SU-DHL-6 (cell line): Measurements from ENCODE around the gene OR10G6.

Source experiments
- H2AFZ ChIP-seq: fragments of 200-600 bp; sonication (generic); 2 replicates; pipeline ENCODE4 v1.6.1; 2014; ENCODE audit warnings: low read depth, mild to moderate bottlenecking, moderate library complexity, mixed read lengths, antibody characterized with exemption, low read length; ENCODE audit not compliant: severe bottlenecking
- H3F3A ChIP-seq: fragments of 200-600 bp; shearing (Covaris generic); 2 replicates; pipeline ENCODE4 v1.6.0; 2016; ENCODE audit warnings: antibody characterized with exemption, mild to moderate bottlenecking; ENCODE audit not compliant: insufficient read depth
- H3K27ac ChIP-seq: fragments of 200-600 bp; sonication (generic); 2 replicates; pipeline ENCODE4 v1.5.1; 2016; ENCODE audit warnings: low read depth, mild to moderate bottlenecking, low read length, moderate library complexity, mixed read lengths
- H3K27me3 ChIP-seq: fragments of 200-600 bp; sonication (generic), shearing (Covaris generic); 2 replicates; pipeline ENCODE4 v1.6.0; 2014; ENCODE audit warnings: mild to moderate bottlenecking, low read length
- H3K36me3 ChIP-seq: fragments of 200-600 bp; sonication (generic); 2 replicates; pipeline ENCODE4 v1.6.1; 2014; ENCODE audit warnings: mild to moderate bottlenecking, low read length, mixed read lengths
- H3K4me2 ChIP-seq: fragments of 300-600, 200-600 bp; shearing (Covaris generic), sonication (generic); 2 replicates; pipeline ENCODE4 v1.6.0; 2014; ENCODE audit warnings: low read length, low read depth, mild to moderate bottlenecking; ENCODE audit not compliant: poor library complexity, severe bottlenecking
- H3K4me3 ChIP-seq: fragments of 200-600 bp; sonication (generic); 2 replicates; pipeline ENCODE4 v1.5.1; 2014; ENCODE audit warnings: antibody characterized with exemption, low read length, mild to moderate bottlenecking, mixed read lengths; ENCODE audit not compliant: insufficient read depth, poor library complexity, severe bottlenecking
- H3K79me2 ChIP-seq: fragments of 200-600 bp; sonication (generic); 2 replicates; pipeline ENCODE4 v1.6.1; 2014; ENCODE audit warnings: mild to moderate bottlenecking, low read length, moderate library complexity; ENCODE audit not compliant: insufficient read depth
- H3K9ac ChIP-seq: fragments of 200-600 bp; sonication (generic); 2 replicates; pipeline ENCODE4 v1.7.0; 2014; ENCODE audit warnings: mild to moderate bottlenecking, low read length
- H3K9me2 ChIP-seq: fragments of 200-600 bp; sonication (generic); replicated peaks from 2 replicates; pipeline ENCODE4 v1.6.1; 2014; ENCODE audit warnings: low read length; ENCODE audit not compliant: insufficient read depth
- H3K9me3 ChIP-seq: fragments of 200-600 bp; sonication (generic); 2 replicates; pipeline ENCODE4 v1.6.1; 2014; ENCODE audit warnings: low read length, mixed read lengths; ENCODE audit not compliant: insufficient read depth
- H4K20me1 ChIP-seq: fragments of 200-600 bp; sonication (generic); 2 replicates; pipeline ENCODE4 v1.6.1; 2014; ENCODE audit warnings: low read depth, mild to moderate bottlenecking, antibody characterized with exemption, low read length, moderate library complexity, mixed read lengths
- EZH2phosphoT487 ChIP-seq: fragments of 200-600 bp; sonication (generic), shearing (Covaris generic); conservative IDR thresholded peaks from 2 replicates; pipeline ENCODE4 v1.6.1; 2018; ENCODE audit warnings: mild to moderate bottlenecking, antibody characterized with exemption, low read length, moderate library complexity, mixed read lengths
- TF ChIP-seq, protein P1 (sequence below): fragments of 200-600 bp; sonication (generic); IDR thresholded peaks from one replicate; pipeline ENCODE4 v1.5.1; 2017; ENCODE audit warnings: antibody characterized with exemption, mild to moderate bottlenecking, low read length, moderate library complexity; ENCODE audit not compliant: insufficient read depth, poor library complexity, severe bottlenecking

Gene OR10G6

DNA sequence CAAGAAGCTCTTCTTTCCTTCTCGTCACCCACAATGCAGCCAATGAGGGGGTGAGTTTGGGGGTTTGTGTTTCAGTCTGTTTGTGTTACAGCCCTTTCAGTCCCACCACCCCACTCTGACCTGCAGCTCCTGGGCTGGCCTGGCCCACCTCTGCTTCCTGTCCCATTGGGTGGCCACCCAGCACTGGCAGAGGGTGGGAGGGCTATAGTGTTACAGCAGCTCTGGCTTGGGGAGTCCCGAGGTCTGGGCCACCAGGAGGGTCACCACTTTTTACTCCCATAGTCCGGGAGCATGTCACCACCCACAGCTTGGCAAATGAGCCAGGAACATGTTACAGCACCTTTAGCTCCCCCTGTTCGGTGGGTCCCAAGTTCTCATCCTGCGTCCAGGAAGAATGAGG, 15.7 kb downstream of the OR10G6 start:
- no peaks in the 10 kb centered on the region for H3F3A ChIP-seq
- no peak overlapping the region for H3K9ac ChIP-seq
- H3K79me2 ChIP-seq = no peaks in the 10 kb centered on the region
- no peak overlapping the region for H2AFZ ChIP-seq
- no peaks in the 10 kb centered on the region for H3K27me3 ChIP-seq
- TF ChIP-seq, protein P1, sequence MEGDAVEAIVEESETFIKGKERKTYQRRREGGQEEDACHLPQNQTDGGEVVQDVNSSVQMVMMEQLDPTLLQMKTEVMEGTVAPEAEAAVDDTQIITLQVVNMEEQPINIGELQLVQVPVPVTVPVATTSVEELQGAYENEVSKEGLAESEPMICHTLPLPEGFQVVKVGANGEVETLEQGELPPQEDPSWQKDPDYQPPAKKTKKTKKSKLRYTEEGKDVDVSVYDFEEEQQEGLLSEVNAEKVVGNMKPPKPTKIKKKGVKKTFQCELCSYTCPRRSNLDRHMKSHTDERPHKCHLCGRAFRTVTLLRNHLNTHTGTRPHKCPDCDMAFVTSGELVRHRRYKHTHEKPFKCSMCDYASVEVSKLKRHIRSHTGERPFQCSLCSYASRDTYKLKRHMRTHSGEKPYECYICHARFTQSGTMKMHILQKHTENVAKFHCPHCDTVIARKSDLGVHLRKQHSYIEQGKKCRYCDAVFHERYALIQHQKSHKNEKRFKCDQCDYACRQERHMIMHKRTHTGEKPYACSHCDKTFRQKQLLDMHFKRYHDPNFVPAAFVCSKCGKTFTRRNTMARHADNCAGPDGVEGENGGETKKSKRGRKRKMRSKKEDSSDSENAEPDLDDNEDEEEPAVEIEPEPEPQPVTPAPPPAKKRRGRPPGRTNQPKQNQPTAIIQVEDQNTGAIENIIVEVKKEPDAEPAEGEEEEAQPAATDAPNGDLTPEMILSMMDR = no peak
- no peak for TF ChIP-seq EZH2phosphoT487
- no peaks in the 10 kb centered on the region for H3K36me3 ChIP-seq
- no peak overlapping the region for H3K4me3 ChIP-seq
- H3K4me2 ChIP-seq = no peak overlapping the region
- no peaks in the 10 kb centered on the region for H3K9me3 ChIP-seq
- H4K20me1 ChIP-seq = no peaks in the 10 kb centered on the region
- no peaks in the 10 kb centered on the region for H3K9me2 ChIP-seq
- no peak overlapping the region for H3K27ac ChIP-seq

DNA sequence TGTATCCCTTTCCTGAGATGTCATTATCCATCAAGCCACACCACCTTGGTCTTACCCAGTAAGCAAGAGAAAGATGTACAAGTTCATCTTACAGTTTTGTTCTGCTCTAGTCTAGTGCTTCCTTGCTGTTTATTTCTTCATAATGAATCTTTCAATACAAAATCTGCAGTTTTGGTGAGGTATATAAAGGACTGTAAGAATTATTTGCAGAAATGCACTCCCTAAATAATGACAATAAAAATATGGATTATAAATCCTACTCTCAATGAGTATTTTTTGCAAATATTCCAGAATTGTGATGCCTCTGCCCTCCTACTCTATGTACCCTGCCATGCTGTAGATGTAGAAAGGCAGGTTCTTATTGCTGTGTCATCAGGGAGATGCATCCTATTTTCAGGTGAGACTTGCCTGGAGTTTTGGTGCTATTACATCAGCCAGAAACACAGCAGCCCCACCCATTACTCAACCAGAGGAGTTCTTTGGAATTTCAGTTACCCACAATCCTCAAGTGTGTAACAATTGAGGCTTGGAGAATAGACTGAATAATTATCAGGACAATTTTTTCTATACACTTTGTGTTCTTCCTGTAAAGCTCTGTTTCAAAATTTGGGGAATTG, 17.1 kb downstream of the OR10G6 start, which contains the start of gene OR10S1:
TSS of gene OR10S1 (minus strand) at position 51 of the 617 bp plus-strand sequence. CDS start 117 bp downstream, outside the sequence.
- TF ChIP-seq, protein P1 = no peak
- no peak for TF ChIP-seq EZH2phosphoT487

DNA sequence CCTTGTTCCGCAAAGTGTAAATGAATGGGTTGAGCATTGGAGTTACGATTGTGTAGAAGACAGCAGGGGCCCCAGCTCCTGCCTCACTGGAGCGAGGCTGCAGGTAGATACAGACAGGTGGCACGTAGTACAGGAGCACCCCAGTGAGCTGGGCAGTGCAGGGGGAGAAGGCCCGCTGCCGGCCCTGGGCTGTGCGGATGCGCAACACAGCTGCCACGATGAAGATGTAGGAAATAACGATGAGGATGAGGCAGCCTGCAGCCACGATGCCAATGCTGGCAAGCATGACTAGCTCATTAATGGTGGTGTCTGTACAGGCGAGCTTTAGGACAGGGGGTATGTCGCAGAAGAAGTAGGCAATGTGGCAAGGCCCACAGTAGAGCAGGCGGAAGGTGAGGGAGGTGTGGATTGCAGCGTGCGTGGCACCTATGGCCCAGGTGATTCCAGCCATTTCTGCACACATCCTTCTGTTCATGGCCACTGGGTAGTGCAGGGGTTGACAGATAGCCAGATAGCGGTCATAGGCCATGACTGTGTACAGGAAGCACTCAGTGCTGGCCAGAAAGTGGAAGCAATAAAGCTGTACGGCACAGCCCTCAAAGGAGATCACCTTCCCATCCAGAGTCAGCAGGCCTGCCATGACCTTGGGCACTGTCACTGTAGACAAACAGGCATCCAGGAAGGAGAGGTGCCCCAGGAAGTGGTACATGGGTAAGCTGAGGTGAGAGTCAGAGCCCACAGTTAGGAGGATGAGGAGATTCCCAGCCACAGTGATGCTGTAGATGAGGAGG, 18.0 kb downstream of the OR10G6 start:
- H3K27me3 ChIP-seq = no peaks in the 10 kb centered on the region
- H3K9me2 ChIP-seq = no peaks in the 10 kb centered on the region
- no peaks in the 10 kb centered on the region for H4K20me1 ChIP-seq
- no peak overlapping the region for H2AFZ ChIP-seq
- no peak overlapping the region for H3K4me2 ChIP-seq
- H3K79me2 ChIP-seq = no peaks in the 10 kb centered on the region
- H3K9me3 ChIP-seq = no peaks in the 10 kb centered on the region
- H3F3A ChIP-seq = no peaks in the 10 kb centered on the region
- H3K4me3 ChIP-seq = no peak overlapping the region
- H3K27ac ChIP-seq = no peak overlapping the region
- no peak overlapping the region for H3K9ac ChIP-seq
- TF ChIP-seq, protein P1 = no peak
- no peak for TF ChIP-seq EZH2phosphoT487
- H3K36me3 ChIP-seq = no peaks in the 10 kb centered on the region

More for the DNA sequence above, 17.1 kb downstream of the OR10G6 start, which contains the start of gene OR10S1:
- Histone ChIP-seq H3K4me2 (no peak within 1 kb of the TSS), H3K27me3 (no peaks in the 10 kb centered on the region), H3K4me3 (no peak within 1 kb of the TSS), H3K9me3 (no peaks in the 10 kb centered on the region), H3K9ac (no peak within 1 kb of the TSS), H3K9me2 (no peaks in the 10 kb centered on the region), H3K27ac (no peak within 1 kb of the TSS), H3F3A (no peaks in the 10 kb centered on the region), H3K79me2 (no peaks in the 10 kb centered on the region), H3K36me3 (no peaks in the 10 kb centered on the region), H2AFZ (no peak within 1 kb of the TSS), H4K20me1 (no peaks in the 10 kb centered on the region)
